H1 (cell line): ENCODE results near the gene P4HB. TPM values are rescaled to one million over a fixed set of nuclear protein-coding genes. Genes with fewer than 3 reads are reported as not detected.

Experiments
- CTCF ChIA-PET: fragments of 300-600 bp; sonication (Branson Sonifier 250); formaldehyde crosslinking; loops from one replicate; lab custom pipeline; 2021; ENCODE audit not compliant: partially characterized antibody; lab: Charles Lee
- POLR2A ChIA-PET: fragments of 300-600 bp; sonication (Branson Sonifier 250); formaldehyde crosslinking; loops from one replicate; lab custom pipeline; 2021; ENCODE audit warnings: inconsistent platforms; ENCODE audit not compliant: partially characterized antibody; lab: Charles Lee
- DNase-seq, 2 experiments: peaks; one replicate each; pipeline versions ENCODE4 v3.0.0 to v3.0.0-alpha.2; 2010 to 2022; ENCODE audit warnings: low spot score in 2 of 2, low read depth in 1 of 2, mixed read lengths in 1 of 2
- FAIRE-seq: peaks from 2 replicates; lab custom pipeline; 2011; peaks lifted over from hg19 to GRCh38; lab: Jason Lieb, UNC
- H2AFZ ChIP-seq: 2 replicates; pipeline ENCODE4 v1.8.1; 2012; ENCODE audit warnings: low read length, inconsistent platforms
- H2AK5ac ChIP-seq: 2 replicates; pipeline ENCODE4 v1.6.1; 2013; ENCODE audit warnings: low read depth, low read length
- H2BK120ac ChIP-seq: replicated peaks from 2 replicates; pipeline ENCODE3; 2013; ENCODE audit warnings: low read depth, low read length, inconsistent platforms
- H2BK12ac ChIP-seq: 2 replicates; pipeline ENCODE4 v1.6.1; 2013; ENCODE audit warnings: low read depth, low read length
- H2BK15ac ChIP-seq: 2 replicates; pipeline ENCODE4 v1.6.1; 2013; ENCODE audit warnings: low read length
- H2BK20ac ChIP-seq: 2 replicates; pipeline ENCODE4 v1.6.1; 2013; ENCODE audit warnings: low read length
- H2BK5ac ChIP-seq: 2 replicates; pipeline ENCODE4 v1.6.1; 2013; ENCODE audit warnings: low read depth, low read length
- H3K14ac ChIP-seq: 2 replicates; pipeline ENCODE4 v1.6.1; 2013; ENCODE audit warnings: inconsistent platforms; ENCODE audit not compliant: insufficient read length
- H3K18ac ChIP-seq: 2 replicates; pipeline ENCODE4 v1.6.1; 2013; ENCODE audit warnings: low read length; ENCODE audit errors: extremely low read depth
- H3K23ac ChIP-seq: 2 replicates; pipeline ENCODE4 v1.6.1; 2013; ENCODE audit warnings: inconsistent platforms; ENCODE audit not compliant: insufficient read length
- H3K23me2 ChIP-seq: 2 replicates; pipeline ENCODE4 v1.6.1; 2013; ENCODE audit warnings: low read depth, low read length
- H3K27ac ChIP-seq: 2 replicates; pipeline ENCODE4 v1.6.1; 2011; ENCODE audit warnings: low read depth, low read length, inconsistent platforms
- H3K27me3 ChIP-seq, 4 experiments: replicated peaks in 1 of 4; 1 replicate in 1 of 4; 2 replicates in 3 of 4; pipeline versions ENCODE4 v1.6.1 to v1.8.1; 2011 to 2013; ENCODE audit warnings: low read length in 3 of 4, mild to moderate bottlenecking in 3 of 4, inconsistent platforms in 2 of 4, mixed read lengths in 2 of 4, moderate library complexity in 1 of 4; ENCODE audit not compliant: control insufficient read depth in 3 of 4, insufficient read depth in 3 of 4; ENCODE audit errors: extremely low read depth in 1 of 4
- H3K36me3 ChIP-seq, 4 experiments: 2 replicates each; pipeline versions ENCODE4 v1.6.1 to v1.8.1; 2011 to 2013; ENCODE audit warnings: mild to moderate bottlenecking in 4 of 4, low read length in 3 of 4, moderate library complexity in 2 of 4, control low read depth in 1 of 4, inconsistent platforms in 1 of 4; ENCODE audit not compliant: insufficient read depth in 4 of 4, control insufficient read depth in 2 of 4
- H3K4ac ChIP-seq: replicated peaks from 2 replicates; pipeline ENCODE3; 2013; ENCODE audit warnings: low read length, low read depth, mixed read lengths, inconsistent platforms; ENCODE audit not compliant: insufficient read length
- H3K4me1 ChIP-seq, 4 experiments: replicated peaks in 1 of 4; 1 replicate in 1 of 4; 2 replicates in 3 of 4; pipeline versions ENCODE4 v1.6.1 to v1.8.1; 2011 to 2013; ENCODE audit warnings: low read length in 3 of 4, inconsistent platforms in 2 of 4, mixed read lengths in 1 of 4; ENCODE audit not compliant: insufficient read depth in 4 of 4, control insufficient read depth in 3 of 4
- H3K4me2 ChIP-seq, 2 experiments: 2 replicates each; pipeline versions ENCODE4 v1.6.1 to v1.8.1; 2011 to 2013; ENCODE audit warnings: low read depth in 2 of 2, low read length in 2 of 2, control low read depth in 1 of 2, inconsistent platforms in 1 of 2, mild to moderate bottlenecking in 1 of 2; ENCODE audit not compliant: insufficient read depth in 1 of 2
- H3K4me3 ChIP-seq, 4 experiments: fragments of 200-600, 300-600 bp in 1 of 4; sonication (generic), shearing (Covaris generic), sonication (Bioruptor Twin) in 1 of 4; 2 replicates each; pipeline versions ENCODE4 v1.5.1 to v1.8.1; 2011 to 2016; ENCODE audit warnings: low read length in 4 of 4, low read depth in 3 of 4, control low read depth in 2 of 4, inconsistent platforms in 2 of 4, mild to moderate bottlenecking in 2 of 4, mixed read lengths in 1 of 4, moderate library complexity in 1 of 4; ENCODE audit not compliant: insufficient read depth in 2 of 4; ENCODE audit errors: extremely low read depth in 1 of 4
- H3K56ac ChIP-seq: replicated peaks from 2 replicates; pipeline ENCODE3; 2013; ENCODE audit warnings: low read depth, mild to moderate bottlenecking, mixed read lengths, low read length, inconsistent platforms; ENCODE audit not compliant: insufficient read length
- H3K79me1 ChIP-seq: 2 replicates; pipeline ENCODE4 v1.6.1; 2013; ENCODE audit warnings: low read depth, low read length, control low read depth
- H3K79me2 ChIP-seq, 2 experiments: 2 replicates each; pipeline versions ENCODE4 v1.6.1 to v1.8.1; 2012 to 2013; ENCODE audit warnings: low read length in 2 of 2, mild to moderate bottlenecking in 2 of 2, inconsistent platforms in 1 of 2; ENCODE audit not compliant: insufficient read depth in 2 of 2, control insufficient read depth in 1 of 2
- H3K9ac ChIP-seq, 4 experiments: replicated peaks in 1 of 4; 1 replicate in 1 of 4; 2 replicates in 3 of 4; pipeline versions ENCODE4 v1.6.1 to v1.8.1; 2011 to 2013; ENCODE audit warnings: low read depth in 3 of 4, low read length in 3 of 4, control low read depth in 2 of 4, mild to moderate bottlenecking in 2 of 4, moderate library complexity in 2 of 4, inconsistent platforms in 1 of 4; ENCODE audit errors: extremely low read depth in 1 of 4
- H3K9me3 ChIP-seq, 2 experiments: 2 replicates each; pipeline versions ENCODE4 v1.6.1 to v1.8.1; 2012 to 2013; ENCODE audit warnings: mild to moderate bottlenecking in 2 of 2, moderate library complexity in 2 of 2, control low read depth in 1 of 2, inconsistent platforms in 1 of 2, low read depth in 1 of 2, low read length in 1 of 2, mixed read lengths in 1 of 2; ENCODE audit not compliant: insufficient read depth in 2 of 2
- H4K20me1 ChIP-seq, 2 experiments: replicated peaks in 1 of 2; 2 replicates each; pipeline versions ENCODE3 to v1.8.1; 2011 to 2013; ENCODE audit warnings: inconsistent platforms in 2 of 2, low read length in 2 of 2, mild to moderate bottlenecking in 1 of 2; ENCODE audit not compliant: insufficient read depth in 2 of 2, control insufficient read depth in 1 of 2
- H4K5ac ChIP-seq: 2 replicates; pipeline ENCODE4 v1.6.1; 2013; ENCODE audit warnings: low read length, low read depth, mixed read lengths, inconsistent platforms; ENCODE audit not compliant: insufficient read length
- H4K8ac ChIP-seq: 2 replicates; pipeline ENCODE4 v1.8.0; 2013; ENCODE audit warnings: mild to moderate bottlenecking, moderate library complexity, low read length, inconsistent platforms; ENCODE audit not compliant: insufficient read depth; ENCODE audit errors: extremely low read depth
- H4K91ac ChIP-seq: replicated peaks from 2 replicates; pipeline ENCODE3; 2013; ENCODE audit warnings: low read length, mixed read lengths, inconsistent platforms; ENCODE audit not compliant: insufficient read length
- BACH1 ChIP-seq: IDR thresholded peaks from 2 replicates; pipeline ENCODE4 v1.6.1; 2012; ENCODE audit warnings: low read length, improper control_type of control experiment
- BRCA1 ChIP-seq: IDR thresholded peaks from 2 replicates; pipeline ENCODE4 v1.6.1; 2012; ENCODE audit warnings: low read depth, low read length, improper control_type of control experiment
- CBX5 ChIP-seq: fragments of 300-800, 300-1000 bp; sonication (generic); IDR thresholded peaks from 2 replicates; pipeline ENCODE4 v1.7.1; 2016; ENCODE audit warnings: antibody characterized with exemption, low read length, low read depth
- CHD2 ChIP-seq: IDR thresholded peaks from 2 replicates; pipeline ENCODE4 v1.6.1; 2012; ENCODE audit warnings: low read length, improper control_type of control experiment
- CTBP2 ChIP-seq: IDR thresholded peaks from 2 replicates; pipeline ENCODE4 v1.7.0; 2011; ENCODE audit warnings: borderline replicate concordance, mild to moderate bottlenecking, moderate library complexity, mixed read lengths, low read length; ENCODE audit not compliant: insufficient read depth, insufficient read length
- NANOG ChIP-seq: IDR thresholded peaks from 2 replicates; pipeline ENCODE4 v1.6.1; 2011; ENCODE audit warnings: low read length, low read depth, mild to moderate bottlenecking, inconsistent platforms; ENCODE audit not compliant: insufficient read depth, poor library complexity, severe bottlenecking
- RAD21 ChIP-seq, 2 experiments: IDR thresholded peaks in 1 of 2; conservative IDR thresholded peaks in 1 of 2; 2 replicates each; pipeline ENCODE4 v1.6.1; 2011; ENCODE audit warnings: low read depth in 2 of 2, low read length in 2 of 2, improper control_type of control experiment in 1 of 2, inconsistent platforms in 1 of 2, mild to moderate bottlenecking in 1 of 2, moderate library complexity in 1 of 2
- RNF2 ChIP-seq: fragments of 200-900, 300-1000 bp; sonication (generic); IDR thresholded peaks from 2 replicates; pipeline ENCODE4 v1.7.1; 2016; ENCODE audit warnings: borderline replicate concordance, low read depth, mild to moderate bottlenecking, antibody characterized with exemption, low read length; ENCODE audit not compliant: poor library complexity, severe bottlenecking; ENCODE audit errors: missing control alignments
- SAP30 ChIP-seq: fragments of 300-600 bp; sonication (generic); IDR thresholded peaks from 2 replicates; pipeline ENCODE4 v1.7.1; 2012; ENCODE audit warnings: low read length, moderate library complexity, mild to moderate bottlenecking, inconsistent platforms; ENCODE audit not compliant: insufficient read depth, insufficient replicate concordance
- SP4 ChIP-seq: IDR thresholded peaks from 2 replicates; pipeline ENCODE4 v1.6.1; 2012; ENCODE audit warnings: low read length, inconsistent platforms
- WGBS, 2 experiments: shearing (Covaris generic) in 1 of 2; methylation state at CpG; one replicate each; pipeline versions ENCODE4 v1.1.6 to v1.1.7; 2013 to 2015; ENCODE audit warnings: low lambda C conversion rate in 2 of 2, mixed read lengths in 2 of 2, inconsistent platforms in 1 of 2, low coverage in 1 of 2, missing lambda C conversion rate in 1 of 2; ENCODE audit not compliant: insufficient replicate concordance in 2 of 2, insufficient coverage in 1 of 2, insufficient read length in 1 of 2; ENCODE audit errors: extremely low coverage in 1 of 2, missing lambda C conversion rate in 1 of 2; 5-methylcytosine and 5-hydroxymethylcytosine counted together
- polyA plus RNA-seq, 7 experiments: library from polyadenylated mRNA; depleted of rRNA in 3 of 7; stranded (reverse) in 5 of 7; unstranded in 2 of 7; fragments of >200 nt in 5 of 7; fragments of 200-250 nt in 2 of 7; gene quantifications; 1 replicate in 5 of 7; 2 replicates in 1 of 7; 4 replicates in 1 of 7; pipeline versions ENCODE4 v1.2.1 to v1.2.3, GENCODE V29; 2011 to 2013; ENCODE audit warnings: missing spikeins in 2 of 7, mixed read lengths in 2 of 7
- total RNA-seq: library from RNA; stranded (reverse); fragmentation: NEBNext Ultra II Directional; extraction: Animal tissue kit (Norgen Biotek cat#: 25700); gene quantifications from 2 replicates; pipeline ENCODE4 v1.2.1, GENCODE V29; 2021

P4HB gene
- total and polyA plus RNA-seq, 2 of the 8 experiments (the other 6 are each of a cell fraction or from before 2014, with no cell fraction given): 41.4 to 379 TPM

- no peak overlapping the region for H2BK20ac ChIP-seq
- peaks cover 8 to 41% of the 10 kb centered on the region in 2 experiments for H3K79me2 ChIP-seq
- TF ChIP-seq RAD21 (IDR thresholded peaks at IDR 0.05 in 1 of 2, conservative IDR thresholded peaks at IDR 0.05 in 1 of 2; ENCODE audit: low read depth in 2 of 2, low read length in 2 of 2) (no peak), NANOG (no peak), SAP30 (no peak), SP4 (no peak), RNF2 (no peak), BACH1 (no peak), CHD2 (no peak), CTBP2 (no peak), CBX5 (no peak), BRCA1 (no peak)
Observed at GRCh38 chr17:81888105-81888987, 28.0 kb upstream of the P4HB start.

More at GRCh38 chr17:81888105-81888987, 28.0 kb upstream of the P4HB start:
- DNase-seq (no peak), FAIRE-seq (no peak)
- 95% methylated on average over 44 of the region's 44 CpGs; no CpG with 5 or more reads in 1 of the 2 experiments for WGBS, 2 experiments
- peaks cover 18% of the 10 kb centered on the region for H3K79me1 ChIP-seq
- peaks cover 19 to 27% of the 10 kb centered on the region in 2 experiments for H4K20me1 ChIP-seq
- no peak overlapping the region for H3K4me2 ChIP-seq
- H3K9ac ChIP-seq: no peak overlapping the region
- no peak overlapping the region for H3K27ac ChIP-seq
- no peak overlapping the region for H3K4me3 ChIP-seq
- no peak overlapping the region for H2BK15ac ChIP-seq
- CTCF ChIA-PET: interaction anchor here (1.0 to 1.8 kb wide), 3 partner anchors 16 to 46 kb away, joined by 3 to 5 read pairs (median 4); no protein-coding TSS in a partner anchor
- no peak overlapping the region for H4K8ac ChIP-seq
- peaks cover 5% of the 10 kb centered on the region; the same call in 1 of the 2 replicates for H3K23me2 ChIP-seq
- no peak overlapping the region for H4K5ac ChIP-seq
- H2AFZ ChIP-seq: no peak overlapping the region
- no peak overlapping the region for H2BK120ac ChIP-seq
- H3K9me3 ChIP-seq: no peaks in the 10 kb centered on the region
- no peak overlapping the region for H3K23ac ChIP-seq
- no peaks in the 10 kb centered on the region for H3K27me3 ChIP-seq
- no peak overlapping the region for H4K91ac ChIP-seq
- no peak overlapping the region for H2AK5ac ChIP-seq
- H3K14ac ChIP-seq: no peak overlapping the region
- no peak overlapping the region for H3K4ac ChIP-seq
- peaks cover 32 to 51% (median 38%) of the 10 kb centered on the region in 4 experiments for H3K36me3 ChIP-seq
- no peak overlapping the region for H3K18ac ChIP-seq
- POLR2A ChIA-PET: interaction anchor here (0.8 to 12.3 kb wide), 11 partner anchors 12 to 180 kb away, joined by 3 to 151 read pairs (median 3); partner anchors contain the start of gene ARHGDIA
- peaks cover 0 to 3% (median 2%) of the 10 kb centered on the region in 4 experiments; a peak in 5 of 7 replicates for H3K4me1 ChIP-seq
- no peak overlapping the region for H3K56ac ChIP-seq
- no peak overlapping the region for H2BK5ac ChIP-seq
- no peak overlapping the region for H2BK12ac ChIP-seq
